ENCODE measurements around the gene CLIC5. TPM values are rescaled to one million over a fixed set of nuclear protein-coding genes. Genes with fewer than 3 reads are reported as not detected.

The CLIC5 gene
- total and polyA plus RNA-seq, 2 of the 8 experiments (the other 6 are each of a cell fraction or from before 2014, with no cell fraction given), result 0.12 to 0.15 TPM

GRCh38 chr6:45956176-45956575 is 59.5 kb downstream of the CLIC5 start:
- H2AFZ ChIP-seq (ENCODE audit: low read length), result no peak overlapping the region
- no peak overlapping the region for H3K18ac ChIP-seq (ENCODE audit: extremely low read depth, low read length)
- no peak overlapping the region for H3K4me2 ChIP-seq (ENCODE audit: insufficient read depth in 1 of 2, low read depth in 2 of 2, low read length in 2 of 2)
- H3K4me1 ChIP-seq (replicated peaks in 1 of 4; ENCODE audit: control insufficient read depth in 3 of 4, insufficient read depth in 4 of 4, low read length in 3 of 4), result peaks cover 0 to 4% (median 0%) of the 10 kb centered on the region in 4 experiments; a peak in 3 of 7 replicates
- H3K79me2 ChIP-seq (ENCODE audit: control insufficient read depth in 1 of 2, insufficient read depth in 2 of 2, low read length in 2 of 2), result no peaks in the 10 kb centered on the region
- ChIA-PET POLR2A (ENCODE audit: partially characterized antibody) (interaction anchor here (0.9 kb wide), 1 partner anchor 185 kb away, joined by 3 read pairs; no protein-coding TSS in a partner anchor), CTCF (ENCODE audit: partially characterized antibody) (interaction anchor here (0.7 to 2.1 kb wide), 4 partner anchors 10 to 58 kb away, joined by 3 to 8 read pairs (median 4); no protein-coding TSS in a partner anchor)
- no peaks in the 10 kb centered on the region for H3K23me2 ChIP-seq (ENCODE audit: low read depth, low read length)
- no peak overlapping the region for H2AK5ac ChIP-seq (ENCODE audit: low read depth, low read length)
- no peak overlapping the region for H2BK20ac ChIP-seq (ENCODE audit: low read length)
- H3K27me3 ChIP-seq (replicated peaks in 1 of 4; ENCODE audit: control insufficient read depth in 3 of 4, extremely low read depth in 1 of 4, insufficient read depth in 3 of 4, low read length in 3 of 4), result 0 out of 7 replicates have a peak, but pooled peaks cover 0 to 2% (median 0%) of the 10 kb centered on the region in 4 experiments
- H3K14ac ChIP-seq (ENCODE audit: insufficient read length), result no peak overlapping the region
- H2BK15ac ChIP-seq (ENCODE audit: low read length), result no peak overlapping the region
- H3K4me3 ChIP-seq (ENCODE audit: extremely low read depth in 1 of 4, insufficient read depth in 2 of 4, low read depth in 3 of 4, low read length in 4 of 4), result no peak overlapping the region
- H2BK120ac ChIP-seq (replicated peaks; ENCODE audit: low read depth, low read length), result no peak overlapping the region
- H3K56ac ChIP-seq (replicated peaks; ENCODE audit: insufficient read length, low read depth, low read length), result no peak overlapping the region
- no peak for DNase-seq (ENCODE audit: low read depth in 1 of 2, low spot score in 2 of 2)
- H4K5ac ChIP-seq (ENCODE audit: insufficient read length, low read depth, low read length), result no peak overlapping the region
- H3K23ac ChIP-seq (ENCODE audit: insufficient read length), result no peak overlapping the region
- H3K79me1 ChIP-seq (ENCODE audit: low read depth, low read length), result no peaks in the 10 kb centered on the region
- no peak for FAIRE-seq
- no peak overlapping the region for H2BK12ac ChIP-seq (ENCODE audit: low read depth, low read length)
- no peak overlapping the region for H2BK5ac ChIP-seq (ENCODE audit: low read depth, low read length)
- H3K9ac ChIP-seq (replicated peaks in 1 of 4; ENCODE audit: extremely low read depth in 1 of 4, low read depth in 3 of 4, low read length in 3 of 4), result no peak overlapping the region
- no peak overlapping the region for H4K8ac ChIP-seq (ENCODE audit: extremely low read depth, insufficient read depth, low read length)
- H4K91ac ChIP-seq (replicated peaks; ENCODE audit: insufficient read length, low read length), result no peak overlapping the region
- no peak overlapping the region for H3K27ac ChIP-seq (ENCODE audit: low read depth, low read length)
- WGBS, 2 experiments (ENCODE audit: extremely low coverage in 1 of 2, insufficient coverage in 1 of 2, insufficient read length in 1 of 2, insufficient replicate concordance in 2 of 2, low coverage in 1 of 2, low lambda C conversion rate in 2 of 2, missing lambda C conversion rate in 1 of 2), result 48% methylated on average over 5 of the region's 5 CpGs; no CpG with 5 or more reads in 1 of the 2 experiments
- no peaks in the 10 kb centered on the region for H3K36me3 ChIP-seq (ENCODE audit: control insufficient read depth in 2 of 4, insufficient read depth in 4 of 4, low read length in 3 of 4)
- no peaks in the 10 kb centered on the region for H4K20me1 ChIP-seq (replicated peaks in 1 of 2; ENCODE audit: control insufficient read depth in 1 of 2, insufficient read depth in 2 of 2, low read length in 2 of 2)
- H3K4ac ChIP-seq (replicated peaks; ENCODE audit: insufficient read length, low read depth, low read length), result no peak overlapping the region
- no peaks in the 10 kb centered on the region for H3K9me3 ChIP-seq (ENCODE audit: insufficient read depth in 2 of 2, low read depth in 1 of 2, low read length in 1 of 2)
- TF ChIP-seq CHD2 (IDR thresholded peaks at IDR 0.05; ENCODE audit: low read length) (no peak), CTCF (IDR thresholded peaks at IDR 0.05; ENCODE audit: control extremely low read depth in 1 of 3, insufficient read depth in 1 of 3, low read depth in 1 of 3, low read length in 3 of 3) (no peak), KDM4A (IDR thresholded peaks at IDR 0.05; ENCODE audit: low read depth, low read length, severe bottlenecking) (no peak), SAP30 (IDR thresholded peaks at IDR 0.05; ENCODE audit: insufficient read depth, insufficient replicate concordance, low read length) (no peak), BRCA1 (IDR thresholded peaks at IDR 0.05; ENCODE audit: low read depth, low read length) (no peak), TAF7 (optimal IDR thresholded peaks at IDR 0.05; ENCODE audit: borderline replicate concordance, low read depth, low read length) (no peak), SRF (IDR thresholded peaks at IDR 0.05; ENCODE audit: low read depth, low read length) (no peak), SIN3A (conservative IDR thresholded peaks at IDR 0.05 in 1 of 2, IDR thresholded peaks at IDR 0.05 in 1 of 2; ENCODE audit: low read depth in 1 of 2, low read length in 2 of 2) (no peak), E2F6 (IDR thresholded peaks at IDR 0.05) (no peak)

Measured in H1 (cell line).